HEK293 (cell line): ENCODE results near the gene SACS.

Experiments used
- CTCF ChIA-PET: fragments of 350-600 bp; formaldehyde crosslinking; extraction: SDS; loops from one replicate; lab custom pipeline; 2021; ENCODE audit warnings: antibody characterized with exemption; lab: Yijun Ruan, JAX
- POLR2A ChIA-PET: fragments of 300-600 bp; formaldehyde crosslinking; extraction: SDS; loops from one replicate; lab custom pipeline; 2020; ENCODE audit warnings: antibody characterized with exemption, inconsistent platforms; lab: Yijun Ruan, JAX
- H3K27ac ChIP-seq: fragments of 200-500 bp; sonication (Bioruptor generic); 2 replicates; pipeline ENCODE4 v1.5.1; 2014; ENCODE audit warnings: low read depth, low read length, control low read depth, inconsistent platforms; ENCODE audit errors: extremely low read depth
- H3K36me3 ChIP-seq, 2 experiments: fragments of 200-500 bp in 1 of 2; sonication (Bioruptor generic) in 1 of 2; 1 replicate in 1 of 2; 2 replicates in 1 of 2; pipeline ENCODE4 v1.5.1; 2014 to 2017; ENCODE audit warnings: inconsistent platforms in 2 of 2, low read length in 2 of 2; ENCODE audit not compliant: control insufficient read depth in 2 of 2, insufficient read depth in 1 of 2
- H3K4me1 ChIP-seq: fragments of 200-500 bp; sonication (Bioruptor generic); 2 replicates; pipeline ENCODE4 v1.5.1; 2014; ENCODE audit warnings: mild to moderate bottlenecking, low read length, inconsistent platforms; ENCODE audit not compliant: control insufficient read depth, insufficient read depth
- H3K4me3 ChIP-seq: 2 replicates; pipeline ENCODE4 v1.5.1; 2011; ENCODE audit warnings: low read depth, mild to moderate bottlenecking, control low read depth, low read length, moderate library complexity
- H3K9me3 ChIP-seq: fragments of 200-500 bp; sonication (Bioruptor generic); 2 replicates; pipeline ENCODE4 v1.5.1; 2014; ENCODE audit warnings: low read depth, low read length, inconsistent platforms; ENCODE audit not compliant: control insufficient read depth, insufficient read depth
- BCL6B ChIP-seq: fragments of 450-650 bp; formaldehyde crosslinking; IDR thresholded peaks from 2 replicates; pipeline ENCODE4 v1.5.1; 2017; ENCODE audit warnings: missing biosample characterization, missing genetic modification characterization
- HOXC10 ChIP-seq: sonication (generic); formaldehyde crosslinking; IDR thresholded peaks from 2 replicates; pipeline ENCODE4 v1.8.1; 2023; ENCODE audit warnings: mild to moderate bottlenecking, missing genetic modification reagents
- KLF10 ChIP-seq: fragments of 450-650 bp; IDR thresholded peaks from 2 replicates; pipeline ENCODE4 v1.5.1; 2018; ENCODE audit warnings: missing biosample characterization, mild to moderate bottlenecking, missing genetic modification characterization
- KLF16 ChIP-seq: fragments of 450-650 bp; formaldehyde crosslinking; IDR thresholded peaks from 2 replicates; pipeline ENCODE4 v1.5.1; 2017; ENCODE audit warnings: missing biosample characterization, missing genetic modification characterization
- PRDM6 ChIP-seq: fragments of 450-650 bp; formaldehyde crosslinking; IDR thresholded peaks from 2 replicates; pipeline ENCODE4 v1.5.1; 2017; ENCODE audit warnings: missing biosample characterization, missing genetic modification characterization
- SCRT2 ChIP-seq: fragments of 450-650 bp; formaldehyde crosslinking; IDR thresholded peaks from 2 replicates; pipeline ENCODE4 v1.5.1; 2016; ENCODE audit warnings: missing biosample characterization, missing genetic modification characterization
- SP7 ChIP-seq: fragments of 450-650 bp; formaldehyde crosslinking; IDR thresholded peaks from 2 replicates; pipeline ENCODE4 v1.5.1; 2016; ENCODE audit warnings: missing biosample characterization, missing genetic modification characterization
- ZBTB1 ChIP-seq: fragments of 450-650 bp; formaldehyde crosslinking; IDR thresholded peaks from 2 replicates; pipeline ENCODE4 v1.5.1; 2016; ENCODE audit warnings: missing biosample characterization, missing genetic modification characterization
- ZFHX2 ChIP-seq: fragments of 450-650 bp; formaldehyde crosslinking; conservative IDR thresholded peaks from 2 replicates; pipeline ENCODE4 v1.5.1; 2016; ENCODE audit warnings: missing biosample characterization, missing genetic modification characterization
- ZNF140 ChIP-seq: fragments of 450-650 bp; formaldehyde crosslinking; IDR thresholded peaks from 2 replicates; pipeline ENCODE4 v1.5.1; 2016; ENCODE audit warnings: missing biosample characterization, missing genetic modification characterization
- ZNF23 ChIP-seq: fragments of 450-650 bp; formaldehyde crosslinking; IDR thresholded peaks from 2 replicates; pipeline ENCODE4 v1.5.1; 2016; ENCODE audit warnings: missing biosample characterization, missing genetic modification characterization, borderline replicate concordance
- ZNF24 ChIP-seq: fragments of 450-650 bp; formaldehyde crosslinking; IDR thresholded peaks from 2 replicates; pipeline ENCODE4 v1.5.1; 2016; ENCODE audit warnings: missing biosample characterization, missing genetic modification characterization
- ZNF341 ChIP-seq: fragments of 450-650 bp; formaldehyde crosslinking; IDR thresholded peaks from 2 replicates; pipeline ENCODE4; 2016; ENCODE audit warnings: low read depth, missing biosample characterization, missing genetic modification characterization
- ZNF394 ChIP-seq: fragments of 450-650 bp; formaldehyde crosslinking; IDR thresholded peaks from 2 replicates; pipeline ENCODE4 v1.5.1; 2016; ENCODE audit warnings: missing biosample characterization, missing genetic modification characterization, mild to moderate bottlenecking, moderate library complexity, borderline replicate concordance
- ZNF600 ChIP-seq: fragments of 450-650 bp; formaldehyde crosslinking; IDR thresholded peaks from 2 replicates; pipeline ENCODE4 v1.5.1; 2016; ENCODE audit warnings: missing biosample characterization, missing genetic modification characterization
- ZNF658 ChIP-seq: fragments of 450-650 bp; formaldehyde crosslinking; IDR thresholded peaks from 2 replicates; pipeline ENCODE4; 2016; ENCODE audit warnings: missing biosample characterization, missing genetic modification characterization
- TF ChIP-seq, protein P1 (sequence below): fragments of 450-650 bp; formaldehyde crosslinking; optimal IDR thresholded peaks from 2 replicates; pipeline ENCODE3; 2016; ENCODE audit warnings: missing biosample characterization, mild to moderate bottlenecking, missing genetic modification characterization
- TF ChIP-seq, protein P2 (sequence below): fragments of 450-650 bp; formaldehyde crosslinking; IDR thresholded peaks from 2 replicates; pipeline ENCODE4 v1.5.1; 2016; ENCODE audit warnings: missing biosample characterization, missing genetic modification characterization
- TF ChIP-seq, protein P3 (sequence below): fragments of 450-650 bp; formaldehyde crosslinking; IDR thresholded peaks from 2 replicates; pipeline ENCODE4 v1.5.1; 2016; ENCODE audit warnings: missing biosample characterization, missing genetic modification characterization

Gene SACS

GRCh38 chr13:23467932-23468278 is 34.4 kb upstream of the SACS start:
- POLR2A ChIA-PET = no interaction called here
- H3K4me1 ChIP-seq = no peaks in the 10 kb centered on the region
- TF ChIP-seq ZNF23 (tag by site-specific recombination) = no peak
- TF ChIP-seq ZNF394 (tag by site-specific recombination) = no peak
- no peak for TF ChIP-seq ZNF140 (tag by site-specific recombination)
- no peak for TF ChIP-seq SP7 (tag by site-specific recombination)
- TF ChIP-seq ZNF24 (tag by site-specific recombination) = no peak
- no peak for TF ChIP-seq BCL6B (tag by site-specific recombination)
- TF ChIP-seq, all 188 proteins: peak for 0
- Histone ChIP-seq H3K4me3 (no peak overlapping the region), H3K36me3 (no peaks in the 10 kb centered on the region), H3K9me3 (no peaks in the 10 kb centered on the region), H3K27ac (no peak overlapping the region)
- CTCF ChIA-PET = interaction anchor here (0.7 to 2.2 kb wide), 17 partner anchors 8 to 422 kb away, joined by 3 to 8 read pairs (median 4); partner anchors contain the start of gene TNFRSF19

DNA sequence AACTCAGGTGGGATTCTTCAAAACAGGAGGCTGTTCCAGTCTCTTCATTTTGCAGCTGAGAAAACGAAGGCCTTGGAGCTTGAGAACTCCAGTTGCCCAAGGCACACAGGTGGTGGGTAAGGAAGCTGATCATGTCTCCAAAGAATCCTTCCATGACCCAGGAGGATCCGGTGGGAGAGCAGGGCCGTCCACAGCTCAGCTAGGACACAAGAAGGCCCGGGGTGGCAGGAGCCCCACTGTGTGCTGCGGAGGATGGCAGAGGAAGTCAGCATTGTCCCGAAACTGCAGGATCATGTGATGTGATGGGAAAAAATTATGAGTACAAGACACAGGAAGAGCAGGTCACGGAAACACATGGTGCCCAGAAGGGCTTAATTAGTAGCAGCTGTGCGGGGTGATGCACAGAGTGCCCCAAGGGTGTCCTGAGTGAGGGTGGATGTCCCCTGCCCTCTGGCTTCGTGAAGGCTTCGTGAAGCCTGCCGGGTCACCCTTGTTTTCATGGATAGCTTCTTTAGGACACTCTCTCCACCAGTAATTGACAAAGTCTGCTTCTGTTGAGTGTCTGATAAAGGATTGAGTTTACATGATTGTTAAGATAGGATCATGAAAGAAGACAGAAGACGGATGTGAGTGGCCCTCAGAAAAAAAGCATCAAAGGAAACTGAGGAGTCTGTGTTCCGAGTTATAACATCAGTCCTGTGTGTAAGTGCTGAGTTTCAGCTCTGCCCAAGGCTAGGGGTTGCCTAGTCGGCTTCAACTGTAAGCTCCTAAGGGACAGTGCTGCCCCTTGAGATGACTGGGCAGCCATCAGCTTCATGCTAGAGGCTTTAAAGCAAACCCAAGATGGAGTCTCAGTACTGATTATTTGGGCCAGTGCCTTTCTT is 33.8 kb upstream of the SACS start:
- Histone ChIP-seq H3K4me3 (no peak overlapping the region), H3K36me3 (no peaks in the 10 kb centered on the region), H3K9me3 (no peaks in the 10 kb centered on the region), H3K4me1 (no peaks in the 10 kb centered on the region), H3K27ac (no peak overlapping the region; the same call in 1 of the 2 replicates)
- TF ChIP-seq ZNF341 = 0 out of 2 replicates have a peak, but pooled peaks have one; percentile 4
- no peak for TF ChIP-seq PRDM6 (tag by site-specific recombination)
- ChIA-PET POLR2A (no interaction called here), CTCF (interaction anchor here (0.6 to 2.2 kb wide), 28 partner anchors 8 to 423 kb away, joined by 3 to 8 read pairs (median 4); partner anchors contain the start of gene TNFRSF19)

GRCh38 chr13:23466144-23467002 is 32.9 kb upstream of the SACS start:
- ChIA-PET POLR2A (interaction anchor here (0.6 kb wide), 1 partner anchor 163 kb away, joined by 5 read pairs; no protein-coding TSS in a partner anchor), CTCF (interaction anchor here (0.7 to 2.2 kb wide), 18 partner anchors 9 to 424 kb away, joined by 3 to 8 read pairs (median 4); partner anchors contain the start of gene TNFRSF19)
- H3K4me3 ChIP-seq = peak overlapping the region; percentile 47
- no peaks in the 10 kb centered on the region for H3K9me3 ChIP-seq
- H3K36me3 ChIP-seq = no peaks in the 10 kb centered on the region
- H3K27ac ChIP-seq = peak overlapping the region; percentile 67
- no peaks in the 10 kb centered on the region for H3K4me1 ChIP-seq
- TF ChIP-seq ZNF658 (tag by site-specific recombination) (no peak), ZFHX2 (peak; percentile 58; the same call in 1 of the 2 replicates), KLF16 (tag by site-specific recombination) (0 out of 2 replicates have a peak, but pooled peaks have one; percentile 16), KLF10 (tag by site-specific recombination) (no peak), SCRT2 (tag by site-specific recombination) (no peak), ZNF600 (tag by site-specific recombination) (no peak), HOXC10 (no peak), ZBTB1 (no peak)
- TF ChIP-seq, protein P1, sequence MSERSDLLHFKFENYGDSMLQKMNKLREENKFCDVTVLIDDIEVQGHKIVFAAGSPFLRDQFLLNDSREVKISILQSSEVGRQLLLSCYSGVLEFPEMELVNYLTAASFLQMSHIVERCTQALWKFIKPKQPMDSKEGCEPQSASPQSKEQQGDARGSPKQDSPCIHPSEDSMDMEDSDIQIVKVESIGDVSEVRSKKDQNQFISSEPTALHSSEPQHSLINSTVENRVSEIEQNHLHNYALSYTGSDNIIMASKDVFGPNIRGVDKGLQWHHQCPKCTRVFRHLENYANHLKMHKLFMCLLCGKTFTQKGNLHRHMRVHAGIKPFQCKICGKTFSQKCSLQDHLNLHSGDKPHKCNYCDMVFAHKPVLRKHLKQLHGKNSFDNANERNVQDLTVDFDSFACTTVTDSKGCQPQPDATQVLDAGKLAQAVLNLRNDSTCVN = peak; percentile 63
- TF ChIP-seq, protein P2, sequence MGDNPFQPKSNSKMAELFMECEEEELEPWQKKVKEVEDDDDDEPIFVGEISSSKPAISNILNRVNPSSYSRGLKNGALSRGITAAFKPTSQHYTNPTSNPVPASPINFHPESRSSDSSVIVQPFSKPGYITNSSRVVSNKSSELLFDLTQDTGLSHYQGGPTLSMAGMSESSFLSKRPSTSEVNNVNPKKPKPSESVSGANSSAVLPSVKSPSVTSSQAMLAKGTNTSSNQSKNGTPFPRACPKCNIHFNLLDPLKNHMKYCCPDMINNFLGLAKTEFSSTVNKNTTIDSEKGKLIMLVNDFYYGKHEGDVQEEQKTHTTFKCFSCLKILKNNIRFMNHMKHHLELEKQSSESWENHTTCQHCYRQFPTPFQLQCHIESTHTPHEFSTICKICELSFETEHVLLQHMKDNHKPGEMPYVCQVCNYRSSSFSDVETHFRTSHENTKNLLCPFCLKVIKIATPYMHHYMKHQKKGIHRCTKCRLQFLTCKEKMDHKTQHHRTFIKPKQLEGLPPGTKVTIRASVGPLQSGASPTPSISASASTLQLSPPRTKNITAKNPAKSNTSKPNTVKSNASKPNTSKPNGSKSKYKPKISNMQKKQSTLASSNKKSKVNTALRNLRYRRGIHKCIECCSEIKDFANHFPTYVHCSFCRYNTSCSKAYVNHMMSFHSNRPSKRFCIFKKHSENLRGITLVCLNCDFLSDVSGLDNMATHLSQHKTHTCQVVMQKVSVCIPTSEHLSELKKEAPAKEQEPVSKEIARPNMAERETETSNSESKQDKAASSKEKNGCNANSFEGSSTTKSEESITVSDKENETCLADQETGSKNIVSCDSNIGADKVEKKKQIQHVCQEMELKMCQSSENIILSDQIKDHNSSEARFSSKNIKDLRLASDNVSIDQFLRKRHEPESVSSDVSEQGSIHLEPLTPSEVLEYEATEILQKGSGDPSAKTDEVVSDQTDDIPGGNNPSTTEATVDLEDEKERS (tag by site-specific recombination) = no peak
- TF ChIP-seq, protein P3, sequence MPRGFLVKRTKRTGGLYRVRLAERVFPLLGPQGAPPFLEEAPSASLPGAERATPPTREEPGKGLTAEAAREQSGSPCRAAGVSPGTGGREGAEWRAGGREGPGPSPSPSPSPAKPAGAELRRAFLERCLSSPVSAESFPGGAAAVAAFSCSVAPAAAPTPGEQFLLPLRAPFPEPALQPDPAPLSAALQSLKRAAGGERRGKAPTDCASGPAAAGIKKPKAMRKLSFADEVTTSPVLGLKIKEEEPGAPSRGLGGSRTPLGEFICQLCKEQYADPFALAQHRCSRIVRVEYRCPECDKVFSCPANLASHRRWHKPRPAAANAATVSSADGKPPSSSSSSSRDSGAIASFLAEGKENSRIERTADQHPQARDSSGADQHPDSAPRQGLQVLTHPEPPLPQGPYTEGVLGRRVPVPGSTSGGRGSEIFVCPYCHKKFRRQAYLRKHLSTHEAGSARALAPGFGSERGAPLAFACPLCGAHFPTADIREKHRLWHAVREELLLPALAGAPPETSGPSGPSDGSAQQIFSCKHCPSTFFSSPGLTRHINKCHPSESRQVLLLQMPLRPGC (tag by site-specific recombination) = no peak
